Endothelial cell (in vitro differentiated cells): ENCODE results near the gene FTCD. TPM values are rescaled to one million over a fixed set of nuclear protein-coding genes. Genes with fewer than 3 reads are reported as not detected.
A peak's percentile ranks its signal among the peaks of the same experiment; 100 is the strongest.

Experiments
- DNase-seq: peaks from one replicate; pipeline ENCODE4 v3.0.0; 2021; ENCODE audit warnings: low spot score
- H3K27ac Mint-ChIP-seq: one replicate; pipeline ENCODE4 v1.8.0; 2021; ENCODE audit warnings: mixed read lengths, inconsistent platforms; ENCODE audit not compliant: unreplicated experiment
- H3K27me3 Mint-ChIP-seq: one replicate; pipeline ENCODE4 v1.8.0; 2021; ENCODE audit warnings: mild to moderate bottlenecking, moderate library complexity, mixed read lengths, inconsistent platforms; ENCODE audit not compliant: unreplicated experiment
- H3K36me3 Mint-ChIP-seq: one replicate; pipeline ENCODE4 v1.8.0; 2021; ENCODE audit warnings: mild to moderate bottlenecking, low read depth, mixed read lengths, inconsistent platforms; ENCODE audit not compliant: unreplicated experiment
- H3K4me1 Mint-ChIP-seq: one replicate; pipeline ENCODE4 v1.8.0; 2021; ENCODE audit warnings: mild to moderate bottlenecking, mixed read lengths, inconsistent platforms; ENCODE audit not compliant: unreplicated experiment
- H3K4me3 Mint-ChIP-seq: one replicate; pipeline ENCODE4 v1.8.0; 2021; ENCODE audit warnings: mild to moderate bottlenecking, mixed read lengths, inconsistent platforms; ENCODE audit not compliant: unreplicated experiment
- H3K9me3 Mint-ChIP-seq: one replicate; pipeline ENCODE4 v1.8.0; 2021; ENCODE audit warnings: mixed read lengths, inconsistent platforms; ENCODE audit not compliant: unreplicated experiment
- CTCF ChIP-seq: fragments of 200-600 bp; sonication (generic); IDR thresholded peaks from one replicate; pipeline ENCODE4 v1.5.0; 2021; ENCODE audit warnings: antibody characterized with exemption; ENCODE audit not compliant: unreplicated experiment
- total RNA-seq: library from RNA; stranded (reverse); fragmentation: NEBNext Ultra II Directional; extraction: Animal tissue kit (Norgen Biotek cat#: 25700); gene quantifications from one replicate; pipeline ENCODE4 v1.2.1, GENCODE V29; 2021; ENCODE audit not compliant: unreplicated experiment

FTCD gene
- total RNA-seq, 1 donor from 2014 or later: 1.5 TPM

- Mint-ChIP-seq H3K27me3 (peaks cover 9% of the 10 kb centered on the region), H3K9me3 (no peaks in the 10 kb centered on the region), H3K4me3 (no peak overlapping the region), H3K27ac (peak overlapping the region; percentile 67), H3K4me1 (no peaks in the 10 kb centered on the region), H3K36me3 (peaks cover 12% of the 10 kb centered on the region)
- no peak for TF ChIP-seq CTCF
- DNase-seq: no peak
Measured at GRCh38 chr21:46158666-46159300, 3.4 kb upstream of the FTCD start.

DNA sequence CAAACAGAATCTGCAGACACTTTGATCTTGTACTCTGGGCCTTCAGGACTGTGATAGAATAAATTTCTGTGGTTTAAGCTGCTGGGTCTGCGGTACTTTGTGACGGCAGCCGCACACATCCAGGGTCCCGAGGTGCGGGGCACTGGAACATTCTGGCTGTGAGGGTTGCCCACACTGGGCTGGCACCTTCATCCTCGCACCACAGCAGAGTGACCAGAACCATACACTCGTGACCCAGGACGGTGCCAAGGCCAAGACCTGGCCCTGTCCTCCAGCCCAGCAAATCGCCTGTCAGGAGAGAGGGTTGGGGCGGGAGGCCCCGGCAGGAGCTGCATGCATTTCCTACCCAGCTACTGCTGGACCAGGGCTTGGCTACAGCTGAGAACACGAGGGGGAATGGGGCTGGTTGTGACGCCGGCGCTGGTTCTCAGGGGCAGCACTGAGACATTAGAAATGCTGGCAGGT is 2.6 kb upstream of the FTCD start:
- H3K27ac Mint-ChIP-seq: no peak overlapping the region
- TF ChIP-seq CTCF: no peak
- DNase-seq: no peak

GRCh38 chr21:46157396-46157986 is 2.1 kb upstream of the FTCD start:
- H3K27ac Mint-ChIP-seq: no peak overlapping the region
- no peaks in the 10 kb centered on the region for H3K9me3 Mint-ChIP-seq
- no peaks in the 10 kb centered on the region for H3K4me1 Mint-ChIP-seq
- peaks cover 6% of the 10 kb centered on the region for H3K27me3 Mint-ChIP-seq
- TF ChIP-seq CTCF: no peak
- DNase-seq: no peak
- no peak overlapping the region for H3K4me3 Mint-ChIP-seq
- H3K36me3 Mint-ChIP-seq: peaks cover 4% of the 10 kb centered on the region

More for the DNA sequence above, 2.6 kb upstream of the FTCD start:
- H3K4me1 Mint-ChIP-seq: no peaks in the 10 kb centered on the region
- H3K36me3 Mint-ChIP-seq: peaks cover 9% of the 10 kb centered on the region
- no peaks in the 10 kb centered on the region for H3K9me3 Mint-ChIP-seq
- no peak overlapping the region for H3K4me3 Mint-ChIP-seq
- peaks cover 9% of the 10 kb centered on the region for H3K27me3 Mint-ChIP-seq

DNA sequence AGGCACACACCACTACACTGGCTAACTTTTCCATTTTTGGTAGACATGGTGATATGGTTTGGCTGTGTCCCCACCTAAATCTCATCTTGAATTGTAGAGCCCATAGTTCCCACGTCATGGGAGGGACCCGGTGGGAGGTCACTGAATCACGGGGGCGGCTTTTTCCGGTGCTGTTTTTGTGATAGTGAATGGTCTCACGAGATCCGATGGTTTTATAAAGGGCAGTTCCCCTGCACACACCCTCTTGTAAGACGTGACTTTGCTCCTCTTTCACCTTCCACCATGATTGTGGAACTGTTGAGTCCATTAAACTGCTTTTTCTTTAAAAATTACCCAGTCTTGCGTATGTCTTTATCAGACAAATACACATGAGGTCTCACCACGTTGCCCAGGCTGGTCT is 1.3 kb upstream of the FTCD start:
- H3K4me3 Mint-ChIP-seq: no peak overlapping the region
- H3K4me1 Mint-ChIP-seq: no peaks in the 10 kb centered on the region
- H3K27ac Mint-ChIP-seq: no peak overlapping the region

More for the DNA sequence above, 1.3 kb upstream of the FTCD start:
- no peak for TF ChIP-seq CTCF
- Mint-ChIP-seq H3K36me3 (peaks cover 4% of the 10 kb centered on the region), H3K9me3 (no peaks in the 10 kb centered on the region), H3K27me3 (peaks cover 6% of the 10 kb centered on the region)
- DNase-seq: no peak
